ENCODE results near the gene SLC35B2.

The SLC35B2 gene

DNA sequence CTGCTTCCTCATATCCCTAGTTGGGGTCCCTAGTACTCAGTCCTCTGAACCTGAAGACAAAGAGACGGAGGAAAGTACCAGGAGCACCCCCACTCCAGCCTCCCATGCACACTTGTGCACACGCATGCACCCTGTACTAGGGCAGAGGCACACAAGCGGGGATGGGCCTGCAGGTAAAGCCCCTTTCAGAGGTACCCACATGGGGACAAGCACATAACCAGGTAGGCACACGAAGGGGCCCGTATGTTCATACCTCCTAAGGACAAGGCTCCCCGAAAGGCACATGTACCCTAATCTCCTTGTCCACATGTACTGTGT is 14.0 kb upstream of the SLC35B2 start:
- no peak overlapping the region for H3K9ac ChIP-seq
- H3K4me1 ChIP-seq = no peaks in the 10 kb centered on the region
- H3K9me3 ChIP-seq (ENCODE audit: control insufficient read depth, low read length) = no peaks in the 10 kb centered on the region
- H2AFZ ChIP-seq = no peak overlapping the region
- no peak overlapping the region for H3K4me3 ChIP-seq (ENCODE audit: low read depth, low read length)
- H3K36me3 ChIP-seq (ENCODE audit: control insufficient read depth, insufficient read depth, low read length) = no peaks in the 10 kb centered on the region
- no peak for TF ChIP-seq CTCF (IDR thresholded peaks at IDR 0.05)
- H3K27me3 ChIP-seq (ENCODE audit: control insufficient read depth, insufficient read depth, low read length) = no peaks in the 10 kb centered on the region
- no peak overlapping the region for H3K27ac ChIP-seq
- no peaks in the 10 kb centered on the region for H3K79me2 ChIP-seq
- no peak overlapping the region for H3K4me2 ChIP-seq (ENCODE audit: low read length)

DNA sequence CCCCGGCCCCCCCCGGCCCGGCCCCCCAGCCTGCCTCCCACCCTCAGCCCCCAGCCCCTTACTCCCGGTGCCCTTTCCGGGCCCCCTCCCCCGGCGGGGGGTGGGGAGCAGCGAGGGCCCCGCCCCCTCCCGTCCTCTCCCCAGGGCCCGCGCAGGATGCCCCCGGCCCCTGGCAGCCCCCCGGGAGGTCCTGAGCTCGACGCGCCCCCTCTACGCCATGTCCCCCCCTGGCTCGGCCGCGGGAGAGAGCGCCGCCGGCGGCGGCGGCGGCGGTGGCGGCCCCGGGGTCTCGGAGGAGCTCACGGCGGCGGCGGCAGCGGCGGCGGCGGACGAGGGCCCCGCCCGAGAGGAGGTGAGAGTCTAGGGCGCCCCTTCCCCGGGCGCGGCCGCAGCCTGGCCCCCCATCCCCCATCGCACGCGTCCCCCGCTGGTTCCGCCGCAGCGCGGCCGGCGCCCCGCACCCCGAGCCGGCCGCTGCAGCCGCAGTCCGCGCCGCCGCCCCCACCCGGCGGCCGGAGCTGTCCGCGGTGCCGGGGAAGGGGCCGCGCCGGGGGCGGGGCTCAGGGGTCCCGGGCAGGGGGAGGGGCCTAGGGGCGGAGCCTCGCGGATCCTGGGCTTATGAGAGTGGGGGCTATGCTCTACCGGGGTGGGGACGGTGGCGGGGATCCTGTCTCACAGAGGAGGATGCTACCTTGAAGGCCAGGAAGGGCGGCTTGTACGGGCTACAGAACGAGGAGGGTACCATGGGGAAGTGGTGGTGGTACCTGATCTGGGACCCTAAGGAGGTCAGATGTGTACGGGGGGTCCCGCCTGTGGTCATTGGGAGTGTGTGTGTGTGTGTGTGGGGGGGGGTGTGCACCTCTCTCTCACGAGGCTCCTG is 13.4 kb upstream of the SLC35B2 start:
- no peak overlapping the region for H3K4me3 ChIP-seq (ENCODE audit: low read depth, low read length)

DNA sequence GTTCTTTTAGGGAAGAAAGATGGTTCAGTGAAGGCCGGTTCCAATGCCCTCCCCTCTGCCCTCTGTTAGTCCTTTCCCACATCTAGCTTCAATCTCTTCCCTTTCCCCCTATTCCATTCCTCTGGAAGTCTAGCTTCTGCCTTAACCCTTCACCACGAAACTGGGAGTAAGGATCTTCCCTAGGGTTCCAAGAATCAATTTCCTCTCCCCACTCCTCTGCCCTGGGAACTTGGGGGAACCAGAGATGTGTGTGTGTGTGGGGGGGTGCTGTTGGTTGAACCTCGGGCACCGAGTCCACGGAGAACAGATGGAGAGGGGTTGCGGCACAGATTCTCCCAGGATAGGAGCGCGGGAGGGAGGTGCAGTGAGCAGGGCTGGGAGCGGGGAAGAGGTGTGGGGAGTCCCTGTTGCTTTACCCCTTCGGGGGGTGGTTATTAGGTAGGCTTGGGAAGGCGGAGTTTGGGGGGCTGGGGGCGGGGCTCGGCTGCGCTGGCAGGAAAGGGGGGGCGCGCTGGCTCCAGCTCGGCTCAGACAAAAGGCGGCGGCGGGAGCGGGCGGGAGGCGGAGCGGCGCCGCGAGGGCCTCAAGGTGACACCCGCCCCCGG is 12.7 kb upstream of the SLC35B2 start, which contains the start of gene TMEM151B:
Gene TMEM151B (plus strand): TSS at position 530 of the 605 bp plus-strand sequence. CDS start 293 bp downstream, outside the sequence.
- Histone ChIP-seq H3K79me2 (no peaks in the 10 kb centered on the region), H3K27me3 (ENCODE audit: control insufficient read depth, insufficient read depth, low read length) (no peaks in the 10 kb centered on the region), H3K27ac (no peak within 1 kb of the TSS), H3K4me2 (ENCODE audit: low read length) (no peak within 1 kb of the TSS), H3K9ac (no peak within 1 kb of the TSS), H2AFZ (no peak within 1 kb of the TSS), H3K4me3 (ENCODE audit: low read depth, low read length) (no peak within 1 kb of the TSS), H3K4me1 (no peaks in the 10 kb centered on the region), H3K36me3 (ENCODE audit: control insufficient read depth, insufficient read depth, low read length) (no peaks in the 10 kb centered on the region), H3K9me3 (ENCODE audit: control insufficient read depth, low read length) (no peaks in the 10 kb centered on the region)
- TF ChIP-seq CTCF (IDR thresholded peaks at IDR 0.05) = no peak

More for the DNA sequence above, 13.4 kb upstream of the SLC35B2 start:
- TF ChIP-seq CTCF (IDR thresholded peaks at IDR 0.05) = no peak
- H3K79me2 ChIP-seq = no peaks in the 10 kb centered on the region
- no peaks in the 10 kb centered on the region for H3K4me1 ChIP-seq
- H3K27ac ChIP-seq = no peak overlapping the region
- no peaks in the 10 kb centered on the region for H3K9me3 ChIP-seq (ENCODE audit: control insufficient read depth, low read length)
- no peaks in the 10 kb centered on the region for H3K36me3 ChIP-seq (ENCODE audit: control insufficient read depth, insufficient read depth, low read length)
- no peak overlapping the region for H3K9ac ChIP-seq
- H3K27me3 ChIP-seq (ENCODE audit: control insufficient read depth, insufficient read depth, low read length) = no peaks in the 10 kb centered on the region
- no peak overlapping the region for H2AFZ ChIP-seq
- no peak overlapping the region for H3K4me2 ChIP-seq (ENCODE audit: low read length)

DNA sequence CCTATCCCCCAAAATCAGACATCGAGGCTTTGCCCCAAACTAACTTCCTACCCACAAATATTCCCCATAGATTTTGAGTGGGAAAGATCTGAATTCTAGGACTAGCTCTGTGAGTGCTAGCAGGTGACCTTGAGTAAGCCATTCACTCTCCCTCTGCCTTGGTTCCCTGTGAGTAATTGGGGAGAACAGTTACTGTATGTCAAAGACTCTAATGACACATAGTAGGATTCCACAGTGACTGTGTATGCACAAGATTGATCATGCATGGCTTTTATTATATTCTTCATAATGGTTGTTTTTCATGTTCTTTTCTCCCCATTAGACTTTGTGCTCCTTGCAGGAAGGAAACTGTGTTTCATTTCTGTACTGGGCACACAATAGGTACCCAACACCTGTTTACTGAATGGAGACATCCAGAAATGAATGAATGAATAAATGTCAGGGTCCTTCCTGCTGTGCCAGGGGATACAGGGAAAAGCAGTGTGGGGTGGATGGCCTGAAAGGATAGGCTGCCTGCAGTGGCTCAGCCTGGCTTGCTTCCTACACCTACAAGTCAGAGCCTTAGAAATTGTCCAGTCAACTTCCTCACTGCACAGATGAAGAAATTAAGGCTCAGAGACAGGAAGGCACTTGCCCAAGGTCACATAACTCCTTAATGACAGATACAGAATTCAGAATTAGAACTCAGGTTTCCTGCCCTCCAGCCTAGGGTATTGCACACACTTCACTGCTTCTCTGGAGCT is 12.0 kb upstream of the SLC35B2 start:
- Histone ChIP-seq H2AFZ (no peak overlapping the region), H3K9ac (no peak overlapping the region), H3K27ac (no peak overlapping the region), H3K79me2 (no peaks in the 10 kb centered on the region), H3K36me3 (ENCODE audit: control insufficient read depth, insufficient read depth, low read length) (no peaks in the 10 kb centered on the region), H3K27me3 (ENCODE audit: control insufficient read depth, insufficient read depth, low read length) (no peaks in the 10 kb centered on the region), H3K4me3 (ENCODE audit: low read depth, low read length) (no peak overlapping the region), H3K4me1 (peaks cover 5% of the 10 kb centered on the region), H3K4me2 (ENCODE audit: low read length) (no peak overlapping the region), H3K9me3 (ENCODE audit: control insufficient read depth, low read length) (no peaks in the 10 kb centered on the region)
- TF ChIP-seq CTCF (IDR thresholded peaks at IDR 0.05) = no peak

Data from parathyroid adenoma (tissue), 2 donors.